Transverse colon (tissue), 4 donors: ENCODE measurements around the gene RMI2.

Source experiments
- CTCF ChIP-seq, 5 experiments: fragments of 200-600 bp in 3 of 5; fragments of 450-650 bp in 2 of 5; sonication (generic) in 3 of 5; IDR thresholded peaks; 1 replicate in 2 of 5; 2 replicates in 3 of 5; pipeline ENCODE4 v1.5.1; 2016 to 2017; ENCODE audit warnings: antibody characterized with exemption in 5 of 5, inconsistent platforms in 3 of 5, mild to moderate bottlenecking in 2 of 5, moderate library complexity in 1 of 5
- EP300 ChIP-seq: sonication (generic); formaldehyde crosslinking; IDR thresholded peaks from one replicate; pipeline ENCODE4 v1.6.1; 2017; ENCODE audit warnings: antibody characterized with exemption, low read depth
- POLR2AphosphoS5 ChIP-seq, 3 donors: sonication (generic); formaldehyde crosslinking; IDR thresholded peaks; one replicate each; pipeline ENCODE4 v1.6.1; 2016; ENCODE audit warnings: antibody characterized with exemption in 3 of 3

- TF ChIP-seq CTCF (IDR thresholded peaks at IDR 0.05) (no peak), POLR2AphosphoS5 (IDR thresholded peaks at IDR 0.05) (no peak), EP300 (no peak)
These were observed 29.0 kb downstream of the RMI2 start for GRCh38 chr16:11374255-11374654.
